Stimulated activated CD4-positive, alpha-beta T cell treated with anti-CD3 and anti-CD28 coated beads, Interleukin-2, amount 100 ng/mL, for 48 hours (primary cell): Measurements from ENCODE around the gene ITSN1.
A peak's percentile ranks its signal among the peaks of the same experiment; 100 is the strongest.

Source experiments
- DNase-seq, 2 donors: peaks; one replicate each; pipeline ENCODE4 v3.0.0-alpha.2; 2020

ITSN1 gene

GRCh38 chr21:33869873-33870272 is 227.6 kb downstream of the ITSN1 start:
- DNase-seq = no peak

- DNase-seq = no peak
These were observed 228.5 kb downstream of the ITSN1 start for GRCh38 chr21:33870768-33871167.

- no peak for DNase-seq
These were observed 228.9 kb downstream of the ITSN1 start for GRCh38 chr21:33871171-33871570.

GRCh38 chr21:33872881-33873515 is 230.7 kb downstream of the ITSN1 start:
- no peak for DNase-seq

- no peak for DNase-seq
These were observed 231.9 kb downstream of the ITSN1 start for GRCh38 chr21:33874161-33874560.

GRCh38 chr21:33875026-33875695 is 232.9 kb downstream of the ITSN1 start:
- no peak for DNase-seq

GRCh38 chr21:33878824-33879223 is 236.5 kb downstream of the ITSN1 start:
- DNase-seq = no peak

GRCh38 chr21:33880626-33881025 is 238.3 kb downstream of the ITSN1 start:
- DNase-seq = no peak

GRCh38 chr21:33881689-33882440 is 239.6 kb downstream of the ITSN1 start:
- DNase-seq = no peak

- DNase-seq = no peak
These were observed 240.8 kb downstream of the ITSN1 start for GRCh38 chr21:33883118-33883517.

GRCh38 chr21:33884376-33885171 is 242.3 kb downstream of the ITSN1 start:
- no peak for DNase-seq

GRCh38 chr21:33885172-33885514 is 242.8 kb downstream of the ITSN1 start:
- no peak for DNase-seq

- DNase-seq = no peak
These were observed 244.0 kb downstream of the ITSN1 start for GRCh38 chr21:33886321-33886720.

- no peak for DNase-seq
These were observed 247.9 kb downstream of the ITSN1 start for GRCh38 chr21:33890187-33890586.

- DNase-seq = no peak
These were observed 250.6 kb downstream of the ITSN1 start for GRCh38 chr21:33892853-33893252.

- no peak for DNase-seq
These were observed 251.6 kb downstream of the ITSN1 start for GRCh38 chr21:33893917-33894316.

- DNase-seq = peak; percentile 33 to 56
These were observed 252.5 kb downstream of the ITSN1 start for GRCh38 chr21:33894736-33895288.

- DNase-seq = no peak
These were observed 253.1 kb downstream of the ITSN1 start for GRCh38 chr21:33895356-33895755.

GRCh38 chr21:33896691-33897090 is 254.4 kb downstream of the ITSN1 start:
- no peak for DNase-seq

GRCh38 chr21:33897098-33897497 is 254.8 kb downstream of the ITSN1 start:
- no peak for DNase-seq

GRCh38 chr21:33897739-33898138 is 255.4 kb downstream of the ITSN1 start:
- no peak for DNase-seq

GRCh38 chr21:33898586-33898985 is 256.3 kb downstream of the ITSN1 start:
- no peak for DNase-seq

- DNase-seq = no peak
These were observed 256.9 kb downstream of the ITSN1 start for GRCh38 chr21:33899199-33899598.
